ENCODE measurements around the gene TSPAN3.

TSPAN3 gene

GRCh38 chr15:77084436-77084835 is 13.5 kb upstream of the TSPAN3 start:
- no peak for DNase-seq (ENCODE audit: low spot score)

GRCh38 chr15:77083381-77084160 is 12.7 kb upstream of the TSPAN3 start:
- DNase-seq (ENCODE audit: low spot score) = peak; percentile 70

- DNase-seq (ENCODE audit: low spot score) = no peak
These were observed 11.1 kb upstream of the TSPAN3 start for GRCh38 chr15:77081971-77082370.

GRCh38 chr15:77076323-77076915 is 5.5 kb upstream of the TSPAN3 start:
- no peak for DNase-seq (ENCODE audit: low spot score)

- no peak for DNase-seq (ENCODE audit: low spot score)
These were observed 4.6 kb upstream of the TSPAN3 start for GRCh38 chr15:77075528-77075927.

- DNase-seq (ENCODE audit: low spot score) = no peak
These were observed 3.4 kb upstream of the TSPAN3 start for GRCh38 chr15:77074350-77074749.

GRCh38 chr15:77071305-77072223 is 655 bp upstream of the TSPAN3 start:
- DNase-seq (ENCODE audit: low spot score) = no peak

- no peak for DNase-seq (ENCODE audit: low spot score)
These were observed 772 bp downstream of the TSPAN3 start for GRCh38 chr15:77070180-77070494.

GRCh38 chr15:77069521-77070121 is 1.3 kb downstream of the TSPAN3 start:
- no peak for DNase-seq (ENCODE audit: low spot score)

GRCh38 chr15:77068633-77069032 is 2.3 kb downstream of the TSPAN3 start:
- no peak for DNase-seq (ENCODE audit: low spot score)

GRCh38 chr15:77067691-77068367 is 3.1 kb downstream of the TSPAN3 start:
- no peak for DNase-seq (ENCODE audit: low spot score)

GRCh38 chr15:77066971-77067690 is 3.8 kb downstream of the TSPAN3 start:
- DNase-seq (ENCODE audit: low spot score) = peak; percentile 21

- no peak for DNase-seq (ENCODE audit: low spot score)
These were observed 6.2 kb downstream of the TSPAN3 start for GRCh38 chr15:77064539-77065308.

GRCh38 chr15:77064063-77064462 is 6.8 kb downstream of the TSPAN3 start:
- DNase-seq (ENCODE audit: low spot score) = no peak

- DNase-seq (ENCODE audit: low spot score) = no peak
These were observed 7.7 kb downstream of the TSPAN3 start for GRCh38 chr15:77063249-77063648.

- DNase-seq (ENCODE audit: low spot score) = no peak
These were observed 10.4 kb downstream of the TSPAN3 start for GRCh38 chr15:77060546-77060945.

- no peak for DNase-seq (ENCODE audit: low spot score)
These were observed 11.0 kb downstream of the TSPAN3 start for GRCh38 chr15:77059786-77060361.

GRCh38 chr15:77058468-77058867 is 12.4 kb downstream of the TSPAN3 start:
- no peak for DNase-seq (ENCODE audit: low spot score)

- no peak for DNase-seq (ENCODE audit: low spot score)
These were observed 13.2 kb downstream of the TSPAN3 start for GRCh38 chr15:77057685-77058084.

- DNase-seq (ENCODE audit: low spot score) = no peak
These were observed 13.8 kb downstream of the TSPAN3 start for GRCh38 chr15:77057072-77057471.

Data from hepatic stellate cell (primary cell).